Measurements from ENCODE around the gene SYNE3. TPM values are rescaled to one million over a fixed set of nuclear protein-coding genes. Genes with fewer than 3 reads are reported as not detected.

SYNE3 gene
- total RNA-seq, 5 donors from 2014 or later (not counting 1 experiment from before 2014, with no cell fraction given), result 55.6 to 92.3 (median 77.8) TPM

DNA sequence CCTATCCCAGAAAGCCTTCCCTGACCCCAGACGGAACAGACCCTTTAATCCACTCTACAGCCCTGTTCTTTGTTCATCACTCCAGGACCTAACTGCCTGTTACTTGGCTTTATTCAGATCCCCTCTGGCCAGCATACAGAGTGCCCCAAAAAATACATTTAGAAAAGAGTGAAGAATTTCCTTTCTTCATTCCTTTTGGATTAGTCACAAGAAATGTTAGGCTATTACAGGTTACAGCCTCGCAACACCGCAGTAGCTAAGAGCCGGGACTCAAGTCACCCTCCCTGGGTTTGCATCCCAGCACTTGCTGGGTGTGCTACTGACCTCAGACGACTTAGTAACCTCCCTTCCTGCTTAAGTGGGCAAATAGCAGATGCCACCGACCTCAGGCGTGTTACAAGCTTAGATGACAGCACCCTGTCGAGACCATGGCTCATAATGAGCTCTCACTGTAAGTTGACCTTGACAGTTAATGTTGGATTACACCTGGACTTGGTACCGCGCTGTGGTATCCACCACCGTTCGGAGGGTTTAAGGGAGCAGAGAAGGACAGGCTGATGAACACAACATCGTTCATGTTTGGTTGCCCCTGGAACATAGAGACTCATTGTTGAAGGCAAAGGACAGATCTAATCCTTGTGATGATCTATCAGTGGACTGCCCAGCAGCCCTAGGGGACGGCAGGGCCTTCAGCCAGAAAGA is 31.3 kb upstream of the SYNE3 start:
- ATAC-seq (replicated peaks in 1 of 4) (no peak), DNase-seq (no peak)
- H3K36me3 Mint-ChIP-seq, result peaks cover 23% of the 10 kb centered on the region
- no peak overlapping the region for H3K4me3 ChIP-seq (ENCODE audit: control insufficient read depth in 1 of 2, extremely low read depth in 1 of 2, low read length in 1 of 2)
- H3K9me3 Mint-ChIP-seq, result no peaks in the 10 kb centered on the region
- H3K27me3 Mint-ChIP-seq, result no peaks in the 10 kb centered on the region
- H3K27ac Mint-ChIP-seq, result no peak overlapping the region
- H3K36me3 ChIP-seq (ENCODE audit: control insufficient read depth in 2 of 2, extremely low read depth in 1 of 2, insufficient read depth in 1 of 2, low read length in 1 of 2), result peaks cover 0 to 7% of the 10 kb centered on the region in 2 donors
- H3K27me3 ChIP-seq (replicated peaks in 1 of 2; ENCODE audit: control insufficient read depth in 2 of 2, extremely low read depth in 1 of 2, insufficient read depth in 2 of 2, low read length in 1 of 2), result no peaks in the 10 kb centered on the region
- no peak overlapping the region for H3K4me3 Mint-ChIP-seq
- 90% methylated on average over 12 of the region's 14 CpGs for WGBS (ENCODE audit: insufficient coverage)
- ChIA-PET CTCF (interaction anchor here in 1 of 2 donors (0.6 kb wide), 1 partner anchor 24 kb away, joined by 3 read pairs; no protein-coding TSS in a partner anchor), POLR2A (no interaction called here)
- H3K4me1 ChIP-seq (ENCODE audit: control insufficient read depth in 1 of 2, extremely low read depth in 1 of 2, insufficient read depth in 2 of 2, low read length in 2 of 2), result no peaks in the 10 kb centered on the region
- H3K9me3 ChIP-seq, result no peaks in the 10 kb centered on the region
- no peak overlapping the region for H3K27ac ChIP-seq (ENCODE audit: low read length)
- H3K4me1 Mint-ChIP-seq, result peaks cover 0 to 6% (median 0%) of the 10 kb centered on the region in 3 donors

DNA sequence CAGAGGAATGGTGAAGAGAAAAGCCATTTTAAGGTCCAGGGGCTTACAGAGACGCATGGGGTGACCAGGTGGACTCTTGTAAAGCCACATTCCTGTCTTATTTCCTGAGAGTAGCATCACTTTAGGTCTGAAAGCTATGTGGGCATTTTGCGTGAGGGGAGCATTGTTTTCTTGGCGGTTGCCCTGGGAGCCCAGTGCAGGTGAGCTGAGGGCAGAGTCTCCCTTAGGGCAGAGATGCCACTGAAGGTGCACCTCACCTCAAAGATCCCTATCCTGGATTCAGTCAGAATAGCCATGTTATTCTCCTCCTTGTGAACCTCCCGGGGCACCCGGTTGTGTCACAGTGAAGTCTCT is 30.8 kb upstream of the SYNE3 start:
- Histone ChIP-seq H3K4me1 (ENCODE audit: control insufficient read depth in 1 of 2, extremely low read depth in 1 of 2, insufficient read depth in 2 of 2, low read length in 2 of 2) (no peaks in the 10 kb centered on the region), H3K4me3 (ENCODE audit: control insufficient read depth in 1 of 2, extremely low read depth in 1 of 2, low read length in 1 of 2) (no peak overlapping the region), H3K27ac (ENCODE audit: low read length) (no peak overlapping the region), H3K9me3 (no peaks in the 10 kb centered on the region), H3K36me3 (ENCODE audit: control insufficient read depth in 2 of 2, extremely low read depth in 1 of 2, insufficient read depth in 1 of 2, low read length in 1 of 2) (peaks cover 0 to 7% of the 10 kb centered on the region in 2 donors), H3K27me3 (replicated peaks in 1 of 2; ENCODE audit: control insufficient read depth in 2 of 2, extremely low read depth in 1 of 2, insufficient read depth in 2 of 2, low read length in 1 of 2) (no peaks in the 10 kb centered on the region)
- CTCF ChIA-PET, result interaction anchor here in 1 of 2 donors (0.6 kb wide), 1 partner anchor 24 kb away, joined by 3 read pairs; no protein-coding TSS in a partner anchor
- 100% methylated on average over 5 of the region's 5 CpGs for WGBS (ENCODE audit: insufficient coverage)
- Mint-ChIP-seq H3K9me3 (no peaks in the 10 kb centered on the region), H3K27ac (no peak overlapping the region), H3K36me3 (peaks cover 23% of the 10 kb centered on the region), H3K27me3 (no peaks in the 10 kb centered on the region), H3K4me1 (peaks cover 0 to 6% (median under 1%) of the 10 kb centered on the region in 3 donors), H3K4me3 (no peak overlapping the region)
- POLR2A ChIA-PET, result no interaction called here
- DNase-seq (no peak), ATAC-seq (replicated peaks in 1 of 4) (no peak)

DNA sequence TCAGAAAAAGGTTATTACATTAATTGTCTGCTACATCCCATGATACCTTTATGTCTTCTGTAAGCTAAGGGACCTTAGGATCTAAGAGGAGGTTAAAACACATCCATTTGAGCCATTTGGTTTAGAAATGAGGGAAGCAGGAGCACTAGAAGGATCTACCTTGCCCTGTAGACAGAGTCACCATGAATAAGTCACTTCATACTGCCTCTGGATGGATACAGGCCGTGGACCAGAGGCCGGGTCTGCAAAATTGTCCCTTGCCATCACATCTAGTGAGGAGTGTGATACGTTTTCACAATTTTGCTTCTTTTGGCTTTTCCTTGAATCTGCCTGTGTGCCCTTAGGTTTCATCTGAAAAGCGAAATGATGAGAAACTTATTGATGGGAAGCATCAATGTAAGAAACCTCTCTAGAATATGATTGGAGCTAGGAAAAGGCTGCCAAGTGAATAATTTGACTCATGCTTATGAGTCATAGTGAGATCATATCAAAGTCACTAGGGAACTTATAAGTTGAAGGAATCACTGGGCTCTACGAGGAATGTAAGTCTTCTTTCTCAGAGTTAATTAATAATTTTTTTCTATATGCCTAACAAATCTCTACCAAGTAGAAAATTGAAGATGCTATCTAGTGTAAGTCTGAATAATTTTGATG is 29.2 kb upstream of the SYNE3 start:
- H3K4me1 Mint-ChIP-seq, result peaks cover 10 to 16% (median 15%) of the 10 kb centered on the region in 3 donors
- H3K27ac Mint-ChIP-seq, result no peak overlapping the region
- DNase-seq (no peak), ATAC-seq (replicated peaks in 1 of 4) (no peak)
- ChIA-PET CTCF (no interaction called here), POLR2A (no interaction called here)
- peaks cover 18% of the 10 kb centered on the region for H3K36me3 Mint-ChIP-seq
- Histone ChIP-seq H3K36me3 (ENCODE audit: control insufficient read depth in 2 of 2, extremely low read depth in 1 of 2, insufficient read depth in 1 of 2, low read length in 1 of 2) (peaks cover 0 to 7% of the 10 kb centered on the region in 2 donors), H3K4me3 (ENCODE audit: control insufficient read depth in 1 of 2, extremely low read depth in 1 of 2, low read length in 1 of 2) (no peak overlapping the region), H3K27ac (ENCODE audit: low read length) (no peak overlapping the region), H3K27me3 (replicated peaks in 1 of 2; ENCODE audit: control insufficient read depth in 2 of 2, extremely low read depth in 1 of 2, insufficient read depth in 2 of 2, low read length in 1 of 2) (no peaks in the 10 kb centered on the region), H3K4me1 (ENCODE audit: control insufficient read depth in 1 of 2, extremely low read depth in 1 of 2, insufficient read depth in 2 of 2, low read length in 2 of 2) (no peaks in the 10 kb centered on the region), H3K9me3 (no peaks in the 10 kb centered on the region)
- no peak overlapping the region for H3K4me3 Mint-ChIP-seq
- H3K27me3 Mint-ChIP-seq, result no peaks in the 10 kb centered on the region
- 92% methylated on average over 2 of the region's 5 CpGs for WGBS (ENCODE audit: insufficient coverage)
- H3K9me3 Mint-ChIP-seq, result no peaks in the 10 kb centered on the region

DNA sequence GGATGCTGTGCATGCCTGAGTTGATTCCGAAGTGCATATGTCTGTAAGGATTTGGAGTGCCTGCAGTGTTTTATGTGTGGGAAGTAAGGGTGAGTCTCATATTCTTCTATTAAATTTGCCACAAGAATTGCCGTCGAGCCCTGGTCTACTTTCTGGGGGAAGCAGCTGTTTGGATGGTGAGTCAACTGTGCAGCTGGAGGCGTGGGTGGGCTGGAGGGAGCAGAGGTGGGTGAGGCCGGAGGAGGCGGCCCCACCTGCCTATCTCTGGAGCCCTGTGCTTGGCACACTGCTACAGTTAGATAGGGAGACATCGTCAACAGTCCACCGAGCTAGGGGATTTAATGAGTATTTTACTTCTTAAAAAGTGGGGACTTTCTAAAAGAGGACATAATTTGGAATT is 28.1 kb upstream of the SYNE3 start:
- H3K9me3 ChIP-seq, result no peaks in the 10 kb centered on the region
- no peaks in the 10 kb centered on the region for H3K27me3 Mint-ChIP-seq
- ATAC-seq (replicated peaks in 1 of 4) (no peak), DNase-seq (no peak)
- 97% methylated on average over 4 of the region's 8 CpGs for WGBS (ENCODE audit: insufficient coverage)
- no peaks in the 10 kb centered on the region for H3K4me1 ChIP-seq (ENCODE audit: control insufficient read depth in 1 of 2, extremely low read depth in 1 of 2, insufficient read depth in 2 of 2, low read length in 2 of 2)
- no peaks in the 10 kb centered on the region for H3K27me3 ChIP-seq (replicated peaks in 1 of 2; ENCODE audit: control insufficient read depth in 2 of 2, extremely low read depth in 1 of 2, insufficient read depth in 2 of 2, low read length in 1 of 2)
- ChIA-PET POLR2A (no interaction called here), CTCF (no interaction called here)
- H3K36me3 ChIP-seq (ENCODE audit: control insufficient read depth in 2 of 2, extremely low read depth in 1 of 2, insufficient read depth in 1 of 2, low read length in 1 of 2), result peaks cover 0 to 7% of the 10 kb centered on the region in 2 donors
- H3K36me3 Mint-ChIP-seq, result peaks cover 18% of the 10 kb centered on the region
- no peaks in the 10 kb centered on the region for H3K9me3 Mint-ChIP-seq
- H3K27ac ChIP-seq (ENCODE audit: low read length), result no peak overlapping the region
- H3K4me1 Mint-ChIP-seq, result peaks cover 16 to 21% (median 20%) of the 10 kb centered on the region in 3 donors
- H3K4me3 ChIP-seq (ENCODE audit: control insufficient read depth in 1 of 2, extremely low read depth in 1 of 2, low read length in 1 of 2), result no peak overlapping the region
- H3K4me3 Mint-ChIP-seq, result no peak overlapping the region
- H3K27ac Mint-ChIP-seq, result no peak overlapping the region

DNA sequence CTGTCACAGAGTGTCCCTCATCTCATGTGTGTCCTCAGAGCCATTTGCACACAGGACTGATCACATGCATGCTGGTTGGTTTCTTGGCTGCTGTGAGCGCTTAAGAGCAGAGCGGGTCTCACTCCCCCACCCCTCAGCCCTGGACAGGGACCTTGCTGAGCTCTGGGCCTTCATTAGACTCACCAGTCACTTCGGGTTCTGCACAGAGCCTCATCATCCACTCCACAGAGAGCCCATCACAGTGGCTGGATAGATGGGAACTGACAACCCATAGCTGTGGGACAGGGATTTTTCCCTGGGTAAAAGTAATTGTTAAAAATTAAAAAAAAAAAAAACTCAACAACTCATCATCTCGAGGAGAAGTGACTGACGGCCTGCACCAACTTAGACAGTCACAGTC is 26.6 kb upstream of the SYNE3 start:
- Mint-ChIP-seq H3K4me1 (peaks cover 29 to 34% (median 32%) of the 10 kb centered on the region in 3 donors), H3K9me3 (no peaks in the 10 kb centered on the region), H3K4me3 (no peak overlapping the region), H3K36me3 (peaks cover 12% of the 10 kb centered on the region), H3K27me3 (no peaks in the 10 kb centered on the region), H3K27ac (no peak overlapping the region)
- ATAC-seq (replicated peaks in 1 of 4) (no peak), DNase-seq (no peak)
- Histone ChIP-seq H3K4me1 (ENCODE audit: control insufficient read depth in 1 of 2, extremely low read depth in 1 of 2, insufficient read depth in 2 of 2, low read length in 2 of 2) (no peaks in the 10 kb centered on the region), H3K9me3 (no peaks in the 10 kb centered on the region), H3K27me3 (replicated peaks in 1 of 2; ENCODE audit: control insufficient read depth in 2 of 2, extremely low read depth in 1 of 2, insufficient read depth in 2 of 2, low read length in 1 of 2) (no peaks in the 10 kb centered on the region), H3K36me3 (ENCODE audit: control insufficient read depth in 2 of 2, extremely low read depth in 1 of 2, insufficient read depth in 1 of 2, low read length in 1 of 2) (peaks cover 0 to 7% of the 10 kb centered on the region in 2 donors), H3K27ac (ENCODE audit: low read length) (no peak overlapping the region), H3K4me3 (ENCODE audit: control insufficient read depth in 1 of 2, extremely low read depth in 1 of 2, low read length in 1 of 2) (no peak overlapping the region)
- POLR2A ChIA-PET, result no interaction called here
- 97% methylated on average over 4 of the region's 5 CpGs for WGBS (ENCODE audit: insufficient coverage)
- CTCF ChIA-PET, result no interaction called here

DNA sequence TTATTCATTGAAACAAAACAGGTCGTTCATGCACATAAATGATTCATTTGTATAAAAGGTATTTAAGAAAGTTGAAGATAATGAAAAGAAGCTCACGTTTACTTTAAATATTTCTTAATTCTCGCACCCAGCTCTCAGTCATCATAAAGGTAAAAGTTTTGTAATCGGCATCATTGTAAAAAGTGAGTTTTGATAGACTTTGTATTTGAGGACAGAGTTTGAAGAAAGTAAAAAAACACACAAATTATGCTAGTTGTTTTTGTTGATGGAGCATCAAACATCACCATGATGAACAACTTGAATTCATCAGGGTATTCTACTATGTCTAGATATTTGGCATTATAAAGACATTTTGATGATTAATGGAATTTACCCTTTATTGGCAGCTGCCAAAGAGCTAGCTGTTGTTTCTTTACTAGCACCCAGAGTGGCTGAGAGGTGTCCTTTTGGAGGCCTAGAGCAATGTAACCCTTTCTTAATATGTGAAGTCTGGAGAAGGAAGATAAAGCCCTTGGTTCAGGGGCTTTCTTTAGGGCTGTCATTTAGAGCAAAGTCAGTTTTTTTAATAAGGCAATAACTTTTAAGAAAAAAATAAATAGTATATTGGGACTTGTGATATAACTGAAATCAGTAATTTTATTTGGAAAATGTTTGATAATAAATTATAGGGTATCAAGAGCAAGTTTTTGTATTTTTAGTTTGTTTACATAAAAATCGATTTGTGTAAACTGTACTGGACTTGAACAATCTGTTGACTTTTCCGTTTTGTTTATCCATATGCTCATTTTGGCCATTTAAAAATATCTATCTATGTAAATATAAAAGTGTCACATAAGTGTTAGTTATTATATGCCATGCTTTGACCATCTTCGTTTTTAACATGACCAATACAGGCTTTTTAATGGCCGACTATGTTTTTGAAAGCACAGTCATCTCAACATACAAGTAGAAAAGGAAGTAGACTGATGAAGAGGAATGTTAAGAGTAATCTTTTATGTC is 25.8 kb upstream of the SYNE3 start:
- CTCF ChIA-PET, result interaction anchor here in 1 of 2 donors (0.5 kb wide), 1 partner anchor 300 kb away, joined by 11 read pairs; no protein-coding TSS in a partner anchor
- POLR2A ChIA-PET, result no interaction called here
- ATAC-seq (replicated peaks in 1 of 4) (no peak), DNase-seq (no peak)
- Histone ChIP-seq H3K27me3 (replicated peaks in 1 of 2; ENCODE audit: control insufficient read depth in 2 of 2, extremely low read depth in 1 of 2, insufficient read depth in 2 of 2, low read length in 1 of 2) (no peaks in the 10 kb centered on the region), H3K4me1 (ENCODE audit: control insufficient read depth in 1 of 2, extremely low read depth in 1 of 2, insufficient read depth in 2 of 2, low read length in 2 of 2) (peaks cover 0 to 4% of the 10 kb centered on the region in 2 experiments), H3K36me3 (ENCODE audit: control insufficient read depth in 2 of 2, extremely low read depth in 1 of 2, insufficient read depth in 1 of 2, low read length in 1 of 2) (peaks cover 0 to 7% of the 10 kb centered on the region in 2 donors), H3K9me3 (no peaks in the 10 kb centered on the region), H3K27ac (ENCODE audit: low read length) (no peak overlapping the region), H3K4me3 (ENCODE audit: control insufficient read depth in 1 of 2, extremely low read depth in 1 of 2, low read length in 1 of 2) (no peak overlapping the region)
- Mint-ChIP-seq H3K4me3 (no peak overlapping the region), H3K9me3 (no peaks in the 10 kb centered on the region), H3K36me3 (peaks cover 10% of the 10 kb centered on the region), H3K4me1 (peaks cover 35 to 40% (median 39%) of the 10 kb centered on the region in 3 donors), H3K27ac (no peak overlapping the region), H3K27me3 (no peaks in the 10 kb centered on the region)
- no CpG with 5 or more reads among the region's 8 CpGs for WGBS (ENCODE audit: insufficient coverage)
